IMR-90 (cell line): ENCODE data around the gene PLXNA4. TPM values are rescaled to one million over a fixed set of nuclear protein-coding genes. Genes with fewer than 3 reads are reported as not detected.

Experiments
- ATAC-seq: fragments of 200-7000 bp; cut with Tn5 transposase; 2 replicates; pipeline ENCODE4 v1.9.1; 2020; ENCODE audit warnings: low read depth, mild to moderate bottlenecking, moderate library complexity
- BruUV-seq: library from RNA; stranded (reverse); fragments of 400-500 nt; replicated peaks from 2 replicates; lab custom pipeline; 2021; lab: Mats Ljungman, UMichigan
- CTCF ChIA-PET: fragments of 300-600 bp; formaldehyde crosslinking; extraction: SDS; loops from one replicate; lab custom pipeline; 2021; ENCODE audit warnings: antibody characterized with exemption; lab: Yijun Ruan, JAX
- POLR2A ChIA-PET: fragments of 300-600 bp; sonication (Branson Sonifier 250); formaldehyde crosslinking; loops from one replicate; lab custom pipeline; 2022; ENCODE audit warnings: antibody characterized with exemption; ENCODE audit not compliant: unreplicated experiment; lab: Charles Lee
- DNase-seq: peaks from one replicate; pipeline ENCODE4 v3.0.0; 2013
- H2AFZ ChIP-seq: replicated peaks from 2 replicates; pipeline ENCODE3; 2013; ENCODE audit warnings: low read length, mild to moderate bottlenecking; ENCODE audit not compliant: poor library complexity
- H2AK5ac ChIP-seq: 2 replicates; pipeline ENCODE4 v1.6.1; 2013; ENCODE audit warnings: low read depth, low read length, inconsistent platforms
- H2AK9ac ChIP-seq: replicated peaks from 2 replicates; pipeline ENCODE3; 2013; ENCODE audit warnings: mild to moderate bottlenecking, low read depth, low read length, moderate library complexity; ENCODE audit not compliant: poor library complexity
- H2BK120ac ChIP-seq: 2 replicates; pipeline ENCODE4 v1.6.1; 2013; ENCODE audit warnings: low read depth, low read length, inconsistent platforms
- H2BK15ac ChIP-seq: 3 replicates; pipeline ENCODE4 v1.6.1; 2013; ENCODE audit warnings: low read depth, low read length, inconsistent platforms
- H2BK20ac ChIP-seq: 2 replicates; pipeline ENCODE4 v1.6.1; 2013; ENCODE audit warnings: low read depth, mild to moderate bottlenecking, inconsistent platforms, low read length, moderate library complexity
- H2BK5ac ChIP-seq: 2 replicates; pipeline ENCODE4 v1.6.1; 2013; ENCODE audit warnings: mild to moderate bottlenecking, low read depth, low read length, inconsistent platforms; ENCODE audit not compliant: poor library complexity, severe bottlenecking
- H3K14ac ChIP-seq: replicated peaks from 2 replicates; pipeline ENCODE4 v1.6.1; 2013; ENCODE audit warnings: low read depth, low read length, inconsistent platforms
- H3K18ac ChIP-seq: 2 replicates; pipeline ENCODE4 v1.6.1; 2013; ENCODE audit warnings: low read depth, low read length, control low read depth
- H3K23ac ChIP-seq: 2 replicates; pipeline ENCODE4 v1.6.1; 2013; ENCODE audit warnings: low read depth, low read length, inconsistent platforms
- H3K27ac ChIP-seq: 2 replicates; pipeline ENCODE4 v1.5.1; 2013; ENCODE audit warnings: mild to moderate bottlenecking, control low read depth, low read length; ENCODE audit not compliant: insufficient read depth
- H3K27me3 ChIP-seq: 2 replicates; pipeline ENCODE4 v1.6.1; 2013; ENCODE audit warnings: low read length; ENCODE audit not compliant: control insufficient read depth, insufficient read depth
- H3K36me3 ChIP-seq: 2 replicates; pipeline ENCODE4 v1.6.1; 2013; ENCODE audit warnings: low read length, mixed read lengths; ENCODE audit not compliant: control insufficient read depth, insufficient read depth
- H3K4ac ChIP-seq: 2 replicates; pipeline ENCODE4 v1.6.1; 2013; ENCODE audit warnings: low read depth, low read length, inconsistent platforms
- H3K4me1 ChIP-seq: 2 replicates; pipeline ENCODE4 v1.6.1; 2013; ENCODE audit warnings: low read length, mixed read lengths; ENCODE audit not compliant: control insufficient read depth, insufficient read depth
- H3K4me2 ChIP-seq: 2 replicates; pipeline ENCODE4 v1.6.1; 2013; ENCODE audit warnings: low read depth, mild to moderate bottlenecking, control low read depth, low read length, moderate library complexity
- H3K4me3 ChIP-seq: 2 replicates; pipeline ENCODE4 v1.5.1; 2013; ENCODE audit warnings: low read depth, mild to moderate bottlenecking, control low read depth, low read length, moderate library complexity; ENCODE audit not compliant: insufficient read depth
- H3K56ac ChIP-seq: 2 replicates; pipeline ENCODE4 v1.6.1; 2013; ENCODE audit warnings: low read length, inconsistent platforms; ENCODE audit not compliant: insufficient read depth; ENCODE audit errors: extremely low read depth
- H3K79me1 ChIP-seq, 2 experiments: 2 replicates each; pipeline ENCODE4 v1.6.1; 2013; ENCODE audit warnings: low read length in 2 of 2, inconsistent platforms in 1 of 2, low read depth in 1 of 2
- H3K9ac ChIP-seq: 2 replicates; pipeline ENCODE4 v1.6.1; 2013; ENCODE audit warnings: low read depth, low read length, control low read depth
- H3K9me1 ChIP-seq: 2 replicates; pipeline ENCODE4 v1.6.1; 2013; ENCODE audit warnings: low read length, inconsistent platforms; ENCODE audit not compliant: insufficient read depth
- H3K9me3 ChIP-seq: 2 replicates; pipeline ENCODE4 v1.6.1; 2013; ENCODE audit warnings: low read length; ENCODE audit not compliant: control insufficient read depth, insufficient read depth
- H4K20me1 ChIP-seq: 2 replicates; pipeline ENCODE4 v1.6.1; 2013; ENCODE audit warnings: low read length, inconsistent platforms; ENCODE audit not compliant: insufficient read depth
- H4K5ac ChIP-seq: 2 replicates; pipeline ENCODE4 v1.6.1; 2013; ENCODE audit warnings: mild to moderate bottlenecking, low read depth, low read length, control low read depth
- H4K8ac ChIP-seq, 2 experiments: 2 replicates each; pipeline ENCODE4 v1.6.1; 2013; ENCODE audit warnings: low read depth in 2 of 2, low read length in 2 of 2, control low read depth in 1 of 2, inconsistent platforms in 1 of 2
- H4K91ac ChIP-seq: 2 replicates; pipeline ENCODE4 v1.6.1; 2013; ENCODE audit warnings: low read depth, low read length, inconsistent platforms; ENCODE audit not compliant: insufficient read depth
- BHLHE40 ChIP-seq: fragments of 150-350 bp; IDR thresholded peaks from 2 replicates; pipeline ENCODE4 v1.6.1; 2016; ENCODE audit warnings: mild to moderate bottlenecking, low read depth, low read length
- CEBPB ChIP-seq: IDR thresholded peaks from 2 replicates; pipeline ENCODE4 v1.6.1; 2012; ENCODE audit warnings: low read depth, low read length, improper control_type of control experiment
- CHD1 ChIP-seq: IDR thresholded peaks from 2 replicates; pipeline ENCODE4 v1.6.1; 2012; ENCODE audit warnings: low read depth, low read length, improper control_type of control experiment
- FOS ChIP-seq: fragments of 150-350 bp; IDR thresholded peaks from 2 replicates; pipeline ENCODE4 v1.6.1; 2016; ENCODE audit warnings: low read depth, low read length
- MAFK ChIP-seq: IDR thresholded peaks from 2 replicates; pipeline ENCODE4 v1.6.1; 2012; ENCODE audit warnings: low read depth, low read length, improper control_type of control experiment
- MAZ ChIP-seq: IDR thresholded peaks from 2 replicates; pipeline ENCODE4 v1.6.1; 2012; ENCODE audit warnings: low read depth, mild to moderate bottlenecking, low read length, improper control_type of control experiment, moderate library complexity, borderline replicate concordance
- MXI1 ChIP-seq: IDR thresholded peaks from 2 replicates; pipeline ENCODE4 v1.6.1; 2012; ENCODE audit warnings: low read depth, mild to moderate bottlenecking, low read length, moderate library complexity, borderline replicate concordance
- NFE2L2 ChIP-seq: fragments of 150-350 bp; IDR thresholded peaks from 2 replicates; pipeline ENCODE4 v1.6.1; 2016; ENCODE audit warnings: low read depth, mild to moderate bottlenecking, low read length
- POLR2A ChIP-seq: IDR thresholded peaks from 2 replicates; pipeline ENCODE4 v1.6.1; 2012; ENCODE audit warnings: mild to moderate bottlenecking, low read depth, low read length
- RAD21 ChIP-seq: IDR thresholded peaks from 2 replicates; pipeline ENCODE4 v1.6.1; 2012; ENCODE audit warnings: low read length, improper control_type of control experiment
- RCOR1 ChIP-seq: IDR thresholded peaks from 2 replicates; pipeline ENCODE4 v1.6.1; 2012; ENCODE audit warnings: mild to moderate bottlenecking, low read length, improper control_type of control experiment; ENCODE audit not compliant: insufficient replicate concordance
- RFX5 ChIP-seq: IDR thresholded peaks from 2 replicates; pipeline ENCODE4 v1.8.0; 2012; ENCODE audit warnings: low read depth, mild to moderate bottlenecking, low read length, moderate library complexity
- SMC3 ChIP-seq: fragments of 150-350 bp; IDR thresholded peaks from 2 replicates; pipeline ENCODE4 v1.6.1; 2016; ENCODE audit warnings: low read depth, mild to moderate bottlenecking, antibody characterized with exemption, low read length, moderate library complexity
- WGBS, 2 experiments: methylation state at CpG; one replicate each; pipeline versions ENCODE4 v1.1.5 to v1.1.7; 2013; ENCODE audit warnings: missing lambda C conversion rate in 2 of 2; ENCODE audit not compliant: insufficient read length in 1 of 2; ENCODE audit errors: extremely low coverage in 2 of 2; 5-methylcytosine and 5-hydroxymethylcytosine counted together
- dilution Hi-C: fragments of 300-500 bp; cut with HindIII; formaldehyde crosslinking; loops from one replicate; pipeline ENCODE4 v1.14.3; 2018; ENCODE audit warnings: low sequenced_read_pairs; ENCODE audit not compliant: unreplicated experiment
- in situ Hi-C: fragments of 300-500 bp; cut with MboI; formaldehyde crosslinking; loops from 3 replicates; pipeline ENCODE4 v1.14.3; 2019; ENCODE audit warnings: low sequenced_read_pairs, inconsistent platforms, mixed read lengths
- intact Hi-C: fragments of 100-400 bp; cut with micrococcal nuclease; formaldehyde crosslinking; loops from 2 replicates; pipeline ENCODE4 v1.10.0; 2022
- polyA plus RNA-seq, 3 experiments: library from polyadenylated mRNA; depleted of rRNA; stranded (reverse); fragments of >200 nt; gene quantifications; 2 replicates each; pipeline ENCODE4 v1.2.3, GENCODE V29; 2012; ENCODE audit warnings: low replicate concordance in 1 of 3
- total RNA-seq: library from RNA; depleted of rRNA; stranded (reverse); fragments of >200 nt; gene quantifications from 2 replicates; pipeline ENCODE4 v1.2.3, GENCODE V29; 2012
- TF ChIP-seq, protein P1 (sequence below): fragments of 150-350 bp; IDR thresholded peaks from 2 replicates; pipeline ENCODE4 v1.6.1; 2017; ENCODE audit warnings: mild to moderate bottlenecking, antibody characterized with exemption, low read length, low read depth
- TF ChIP-seq, protein P2 (sequence below): fragments of 150-350 bp; IDR thresholded peaks from 2 replicates; pipeline ENCODE4 v1.6.1; 2016; ENCODE audit warnings: low read depth, mild to moderate bottlenecking, low read length, moderate library complexity, borderline replicate concordance
- TF ChIP-seq, protein P3 (sequence below): conservative IDR thresholded peaks from 2 replicates; pipeline ENCODE4 v1.5.1; 2012; ENCODE audit warnings: mild to moderate bottlenecking, low read depth, low read length, improper control_type of control experiment

PLXNA4 gene
- total and polyA plus RNA-seq, 2 of the 4 experiments (the other 2 are of a cell fraction), result under 0.01 TPM

DNA sequence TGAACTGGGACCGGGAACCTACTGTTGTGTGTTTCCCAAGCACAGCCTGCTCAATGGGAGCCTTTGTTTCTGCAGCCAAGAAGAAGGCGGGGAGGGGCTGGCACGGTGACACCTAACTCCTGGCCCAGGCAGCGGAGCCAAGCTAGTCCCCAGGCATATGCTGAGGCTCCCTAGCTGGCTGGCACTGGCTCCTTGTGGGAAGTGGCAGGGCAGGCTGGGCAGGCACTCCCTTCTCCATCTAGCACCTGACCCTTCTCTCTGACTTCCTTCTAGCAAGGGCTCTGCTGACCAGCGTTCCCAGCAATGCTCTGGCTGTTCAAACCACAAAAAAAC, 325.0 kb downstream of the PLXNA4 start:
- ChIA-PET CTCF (interaction anchor here (0.6 to 1.7 kb wide), 3 partner anchors 9 to 306 kb away, joined by 3 to 12 read pairs (median 3); no protein-coding TSS in a partner anchor), POLR2A (no interaction called here)
- no peak overlapping the region for H3K56ac ChIP-seq
- DNase-seq, result no peak
- no peaks in the 10 kb centered on the region for H3K4me1 ChIP-seq
- H4K20me1 ChIP-seq, result no peaks in the 10 kb centered on the region
- H3K9me1 ChIP-seq, result no peaks in the 10 kb centered on the region
- no peak overlapping the region for H2AK5ac ChIP-seq
- ATAC-seq, result no peak
- H3K4me3 ChIP-seq, result no peak overlapping the region
- no peaks in the 10 kb centered on the region for H3K27me3 ChIP-seq
- no peak overlapping the region for H2BK15ac ChIP-seq
- no peak overlapping the region for H2BK20ac ChIP-seq
- no TSS peak for BruUV-seq
- no peak overlapping the region for H3K27ac ChIP-seq
- intact Hi-C loops, result loop anchor here (10.0 kb wide), 1 partner anchor 566 kb away; no protein-coding TSS in a partner anchor
- no peak overlapping the region for H4K91ac ChIP-seq
- H2BK5ac ChIP-seq, result no peak overlapping the region
- H2BK120ac ChIP-seq, result no peak overlapping the region
- H3K14ac ChIP-seq, result no peak overlapping the region
- no peak overlapping the region for H2AK9ac ChIP-seq
- dilution Hi-C loops, result no loop called here
- H3K4ac ChIP-seq, result no peak overlapping the region
- no peak overlapping the region for H3K18ac ChIP-seq
- no peak overlapping the region for H4K5ac ChIP-seq
- in situ Hi-C loops, result no loop called here
- H3K4me2 ChIP-seq, result no peak overlapping the region
- H3K9ac ChIP-seq, result no peak overlapping the region
- H3K9me3 ChIP-seq, result no peaks in the 10 kb centered on the region
- no peak overlapping the region for H2AFZ ChIP-seq
- 0% methylated on average over 1 of the region's 5 CpGs; no CpG with 5 or more reads in 1 of the 2 experiments for WGBS, 2 experiments
- H3K79me1 ChIP-seq, result no peaks in the 10 kb centered on the region
- TF ChIP-seq MAZ (no peak), CEBPB (no peak), CHD1 (no peak), RFX5 (no peak), RCOR1 (no peak), MAFK (no peak), FOS (no peak), POLR2A (no peak), NFE2L2 (no peak), BHLHE40 (no peak), RAD21 (no peak), MXI1 (no peak), SMC3 (no peak)
- TF ChIP-seq, protein P1, sequence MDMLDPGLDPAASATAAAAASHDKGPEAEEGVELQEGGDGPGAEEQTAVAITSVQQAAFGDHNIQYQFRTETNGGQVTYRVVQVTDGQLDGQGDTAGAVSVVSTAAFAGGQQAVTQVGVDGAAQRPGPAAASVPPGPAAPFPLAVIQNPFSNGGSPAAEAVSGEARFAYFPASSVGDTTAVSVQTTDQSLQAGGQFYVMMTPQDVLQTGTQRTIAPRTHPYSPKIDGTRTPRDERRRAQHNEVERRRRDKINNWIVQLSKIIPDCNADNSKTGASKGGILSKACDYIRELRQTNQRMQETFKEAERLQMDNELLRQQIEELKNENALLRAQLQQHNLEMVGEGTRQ, result no peak
- TF ChIP-seq, protein P2, sequence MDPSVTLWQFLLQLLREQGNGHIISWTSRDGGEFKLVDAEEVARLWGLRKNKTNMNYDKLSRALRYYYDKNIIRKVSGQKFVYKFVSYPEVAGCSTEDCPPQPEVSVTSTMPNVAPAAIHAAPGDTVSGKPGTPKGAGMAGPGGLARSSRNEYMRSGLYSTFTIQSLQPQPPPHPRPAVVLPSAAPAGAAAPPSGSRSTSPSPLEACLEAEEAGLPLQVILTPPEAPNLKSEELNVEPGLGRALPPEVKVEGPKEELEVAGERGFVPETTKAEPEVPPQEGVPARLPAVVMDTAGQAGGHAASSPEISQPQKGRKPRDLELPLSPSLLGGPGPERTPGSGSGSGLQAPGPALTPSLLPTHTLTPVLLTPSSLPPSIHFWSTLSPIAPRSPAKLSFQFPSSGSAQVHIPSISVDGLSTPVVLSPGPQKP, result no peak
- TF ChIP-seq, protein P3, sequence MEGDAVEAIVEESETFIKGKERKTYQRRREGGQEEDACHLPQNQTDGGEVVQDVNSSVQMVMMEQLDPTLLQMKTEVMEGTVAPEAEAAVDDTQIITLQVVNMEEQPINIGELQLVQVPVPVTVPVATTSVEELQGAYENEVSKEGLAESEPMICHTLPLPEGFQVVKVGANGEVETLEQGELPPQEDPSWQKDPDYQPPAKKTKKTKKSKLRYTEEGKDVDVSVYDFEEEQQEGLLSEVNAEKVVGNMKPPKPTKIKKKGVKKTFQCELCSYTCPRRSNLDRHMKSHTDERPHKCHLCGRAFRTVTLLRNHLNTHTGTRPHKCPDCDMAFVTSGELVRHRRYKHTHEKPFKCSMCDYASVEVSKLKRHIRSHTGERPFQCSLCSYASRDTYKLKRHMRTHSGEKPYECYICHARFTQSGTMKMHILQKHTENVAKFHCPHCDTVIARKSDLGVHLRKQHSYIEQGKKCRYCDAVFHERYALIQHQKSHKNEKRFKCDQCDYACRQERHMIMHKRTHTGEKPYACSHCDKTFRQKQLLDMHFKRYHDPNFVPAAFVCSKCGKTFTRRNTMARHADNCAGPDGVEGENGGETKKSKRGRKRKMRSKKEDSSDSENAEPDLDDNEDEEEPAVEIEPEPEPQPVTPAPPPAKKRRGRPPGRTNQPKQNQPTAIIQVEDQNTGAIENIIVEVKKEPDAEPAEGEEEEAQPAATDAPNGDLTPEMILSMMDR, result no peak
- no peak overlapping the region for H4K8ac ChIP-seq
- no peak overlapping the region for H3K23ac ChIP-seq
- H3K36me3 ChIP-seq, result no peaks in the 10 kb centered on the region
